HCT116 (cell line): ENCODE results near the gene NXPE3. TPM values are rescaled to one million over a fixed set of nuclear protein-coding genes. Genes with fewer than 3 reads are reported as not detected.

Experiments used
- ATAC-seq: fragments of 200-7000 bp; cut with Tn5 transposase; 2 replicates; pipeline ENCODE4 v1.9.1; 2020; ENCODE audit warnings: mild to moderate bottlenecking, moderate library complexity
- BruUV-seq: library from RNA; stranded (reverse); fragments of 400-500 nt; replicated peaks from 2 replicates; lab custom pipeline; 2021; lab: Mats Ljungman, UMichigan
- CTCF ChIA-PET: fragments of 300-600 bp; sonication (Branson Sonifier 250); formaldehyde crosslinking; loops from one replicate; lab custom pipeline; 2021; ENCODE audit warnings: antibody characterized with exemption; lab: Charles Lee
- POLR2A ChIA-PET: fragments of 300-600, 350-600 bp; sonication (Branson Sonifier 250); formaldehyde crosslinking; loops from one replicate; lab custom pipeline; 2021; ENCODE audit warnings: antibody characterized with exemption; lab: Charles Lee
- RAD21 ChIA-PET, 2 experiments: fragments of 300-600 bp; sonication (Branson Sonifier 250); formaldehyde crosslinking; loops; one replicate each; lab custom pipeline; 2023; ENCODE audit warnings: low total read pairs in 2 of 2; ENCODE audit not compliant: uncharacterized antibody in 2 of 2, unreplicated experiment in 2 of 2, low non-redundant PET in 1 of 2; lab: Charles Lee
- DNase-seq: peaks from one replicate; pipeline ENCODE4 v3.0.0-alpha.2; 2010; ENCODE audit warnings: low read depth, low spot score
- H2AFZ ChIP-seq: fragments of 200-600 bp; shearing (Covaris generic), sonication (generic); 2 replicates; pipeline ENCODE4 v1.6.1; 2017; ENCODE audit warnings: low read depth, mixed run types, mixed read lengths, antibody characterized with exemption, low read length; ENCODE audit not compliant: poor library complexity, severe bottlenecking
- H3K27ac ChIP-seq: 2 replicates; pipeline ENCODE4 v1.5.1; 2012; ENCODE audit warnings: low read depth, low read length
- H3K27me3 ChIP-seq: fragments of 200-600 bp; sonication (generic); 2 replicates; pipeline ENCODE4 v1.6.1; 2016; ENCODE audit warnings: mixed run types, low read length, mixed read lengths; ENCODE audit not compliant: insufficient read depth
- H3K36me3 ChIP-seq, 2 experiments: fragments of 200-500 bp in 1 of 2; fragments of 200-600 bp in 1 of 2; sonication (Bioruptor generic) in 1 of 2; sonication (generic) in 1 of 2; 2 replicates each; pipeline versions ENCODE4 v1.5.1 to v1.6.1; 2014 to 2016; ENCODE audit warnings: low read length in 2 of 2, inconsistent platforms in 1 of 2, mixed read lengths in 1 of 2, mixed run types in 1 of 2; ENCODE audit not compliant: insufficient read depth in 2 of 2, control insufficient read depth in 1 of 2
- H3K4me1 ChIP-seq, 2 experiments: fragments of 200-600 bp in 1 of 2; sonication (generic) in 1 of 2; 2 replicates each; pipeline versions ENCODE4 v1.5.1 to v1.6.1; 2012 to 2017; ENCODE audit warnings: low read length in 2 of 2, inconsistent platforms in 1 of 2, mild to moderate bottlenecking in 1 of 2, mixed read lengths in 1 of 2, mixed run types in 1 of 2, moderate library complexity in 1 of 2; ENCODE audit not compliant: insufficient read depth in 2 of 2, control insufficient read depth in 1 of 2
- H3K4me2 ChIP-seq: fragments of 200-600 bp; sonication (generic); 2 replicates; pipeline ENCODE4 v1.6.1; 2017; ENCODE audit warnings: mixed run types, low read length, mixed read lengths
- H3K4me3 ChIP-seq, 2 experiments: fragments of 200-600 bp in 1 of 2; sonication (generic) in 1 of 2; replicated peaks in 1 of 2; 2 replicates each; pipeline ENCODE4 v1.5.1; 2011 to 2016; ENCODE audit warnings: low read length in 2 of 2, control low read depth in 1 of 2, low read depth in 1 of 2, mild to moderate bottlenecking in 1 of 2, mixed read lengths in 1 of 2, mixed run types in 1 of 2
- H3K79me2 ChIP-seq: fragments of 200-600 bp; sonication (generic); 2 replicates; pipeline ENCODE4 v1.6.1; 2017; ENCODE audit warnings: mild to moderate bottlenecking, mixed run types, low read length, moderate library complexity, mixed read lengths; ENCODE audit not compliant: insufficient read depth
- H3K9ac ChIP-seq: fragments of 200-600 bp; sonication (generic); 2 replicates; pipeline ENCODE4 v1.6.1; 2016; ENCODE audit warnings: low read length, mixed read lengths
- H3K9me2 ChIP-seq: fragments of 200-600 bp; sonication (generic), shearing (Covaris generic); 2 replicates; pipeline ENCODE4 v1.6.1; 2017; ENCODE audit warnings: mixed run types, mild to moderate bottlenecking, moderate library complexity; ENCODE audit not compliant: insufficient read depth
- H3K9me3 ChIP-seq, 2 experiments: fragments of 200-500 bp in 1 of 2; fragments of 200-600 bp in 1 of 2; sonication (Bioruptor generic) in 1 of 2; sonication (generic) in 1 of 2; 2 replicates each; pipeline ENCODE4 v1.6.1; 2014 to 2017; ENCODE audit warnings: low read length in 2 of 2, mixed read lengths in 2 of 2, inconsistent platforms in 1 of 2, low read depth in 1 of 2, mild to moderate bottlenecking in 1 of 2, mixed run types in 1 of 2, moderate library complexity in 1 of 2; ENCODE audit not compliant: control insufficient read depth in 1 of 2, insufficient read depth in 1 of 2
- H4K20me1 ChIP-seq: fragments of 200-600 bp; sonication (generic), shearing (Covaris generic); 2 replicates; pipeline ENCODE4 v1.6.1; 2017; ENCODE audit warnings: mixed run types, mild to moderate bottlenecking, moderate library complexity; ENCODE audit not compliant: insufficient read depth
- EGR1 ChIP-seq: IDR thresholded peaks from 2 replicates; pipeline ENCODE4 v1.6.1; 2012; ENCODE audit warnings: low read depth
- EZH2phosphoT487 ChIP-seq: fragments of 200-600 bp; IDR thresholded peaks from 2 replicates; pipeline ENCODE4 v1.6.1; 2018; ENCODE audit warnings: antibody characterized with exemption, borderline replicate concordance
- RAD21 ChIP-seq: IDR thresholded peaks from 2 replicates; pipeline ENCODE4 v1.6.1; 2012; ENCODE audit warnings: low read depth, mild to moderate bottlenecking
- SIN3A ChIP-seq: IDR thresholded peaks from 2 replicates; pipeline ENCODE4 v1.6.1; 2012; ENCODE audit warnings: low read depth
- SP1 ChIP-seq: IDR thresholded peaks from 2 replicates; pipeline ENCODE4 v1.6.1; 2012; ENCODE audit warnings: low read depth
- SRF ChIP-seq: IDR thresholded peaks from 2 replicates; pipeline ENCODE4 v1.6.1; 2012; ENCODE audit warnings: low read depth
- TCF7L2 ChIP-seq: IDR thresholded peaks from 2 replicates; pipeline ENCODE4 v1.7.0; 2011; ENCODE audit warnings: borderline replicate concordance, inconsistent platforms; ENCODE audit not compliant: insufficient read depth, insufficient read length; ENCODE audit errors: extremely low read depth
- ZFX ChIP-seq: fragments of 450-650 bp; IDR thresholded peaks from 2 replicates; pipeline ENCODE4 v1.6.1; 2017
- intact Hi-C: fragments of 100-400 bp; cut with micrococcal nuclease; formaldehyde crosslinking; loops from 2 replicates; pipeline ENCODE4 v1.10.0; 2022
- total RNA-seq: library from RNA; stranded (reverse); gene quantifications from one replicate; pipeline ENCODE4 v1.2.1, GENCODE V29; 2021; ENCODE audit not compliant: unreplicated experiment
- TF ChIP-seq, protein P1 (sequence below): IDR thresholded peaks from 2 replicates; pipeline ENCODE4 v1.6.1; 2012
- TF ChIP-seq, protein P2 (sequence below), 3 experiments: fragments of 200-600 bp in 1 of 3; sonication (generic) in 1 of 3; IDR thresholded peaks in 2 of 3; conservative IDR thresholded peaks in 1 of 3; 2 replicates each; pipeline ENCODE4 v1.5.1; 2012 to 2017; ENCODE audit warnings: low read depth in 2 of 3, low read length in 2 of 3, antibody characterized with exemption in 1 of 3, borderline replicate concordance in 1 of 3, control low read depth in 1 of 3, mild to moderate bottlenecking in 1 of 3, mixed read lengths in 1 of 3, mixed run types in 1 of 3, moderate library complexity in 1 of 3; ENCODE audit not compliant: insufficient read depth in 1 of 3
- TF ChIP-seq, protein P3 (sequence below): IDR thresholded peaks from 2 replicates; pipeline ENCODE4 v1.6.1; 2012
- TF ChIP-seq, protein P4 (sequence below): IDR thresholded peaks from 2 replicates; pipeline ENCODE4 v1.6.1; 2011; ENCODE audit warnings: mild to moderate bottlenecking, low read length, moderate library complexity; ENCODE audit not compliant: insufficient replicate concordance; ENCODE audit errors: extremely low read depth
- TF ChIP-seq, protein P5 (sequence below): IDR thresholded peaks from 2 replicates; pipeline ENCODE4 v1.6.1; 2012; ENCODE audit warnings: low read depth

NXPE3 gene
- total RNA-seq, 1 experiment from 2014 or later, result 4.3 TPM

DNA sequence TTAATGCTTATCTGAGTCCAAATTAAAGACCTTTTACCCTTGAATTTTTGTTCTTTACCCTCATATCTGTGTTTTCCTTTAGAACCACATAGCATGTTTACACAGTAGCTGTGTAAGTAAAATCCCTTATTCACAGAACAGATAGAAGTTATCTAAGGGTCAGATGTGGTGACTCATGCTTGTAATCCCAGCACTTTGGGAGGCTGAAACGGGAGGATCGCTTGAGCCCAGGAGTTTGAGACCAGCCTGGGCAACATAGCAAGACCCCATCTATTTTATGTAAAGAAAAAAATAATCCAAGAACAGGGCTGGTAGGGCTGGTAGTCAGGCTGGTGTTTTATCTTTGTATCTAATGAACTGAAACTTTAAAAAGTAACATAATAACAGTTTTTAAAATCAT is 23.2 kb downstream of the NXPE3 start:
- Histone ChIP-seq H3K4me3 (no peak overlapping the region), H3K9me2 (no peaks in the 10 kb centered on the region), H3K27me3 (no peaks in the 10 kb centered on the region), H3K27ac (no peak overlapping the region), H3K36me3 (no peaks in the 10 kb centered on the region), H3K9ac (no peak overlapping the region), H2AFZ (no peak overlapping the region), H3K4me2 (no peak overlapping the region), H3K9me3 (no peaks in the 10 kb centered on the region), H3K4me1 (no peaks in the 10 kb centered on the region), H4K20me1 (no peaks in the 10 kb centered on the region), H3K79me2 (no peaks in the 10 kb centered on the region)
- POLR2A ChIA-PET, result no interaction called here
- TF ChIP-seq, protein P1, sequence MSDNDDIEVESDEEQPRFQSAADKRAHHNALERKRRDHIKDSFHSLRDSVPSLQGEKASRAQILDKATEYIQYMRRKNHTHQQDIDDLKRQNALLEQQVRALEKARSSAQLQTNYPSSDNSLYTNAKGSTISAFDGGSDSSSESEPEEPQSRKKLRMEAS, result no peak
- no peak for TF ChIP-seq TCF7L2
- no peak for TF ChIP-seq EGR1
- TF ChIP-seq ZFX, result no peak
- no peak for TF ChIP-seq SRF
- TF ChIP-seq RAD21, result no peak
- TF ChIP-seq, protein P2, sequence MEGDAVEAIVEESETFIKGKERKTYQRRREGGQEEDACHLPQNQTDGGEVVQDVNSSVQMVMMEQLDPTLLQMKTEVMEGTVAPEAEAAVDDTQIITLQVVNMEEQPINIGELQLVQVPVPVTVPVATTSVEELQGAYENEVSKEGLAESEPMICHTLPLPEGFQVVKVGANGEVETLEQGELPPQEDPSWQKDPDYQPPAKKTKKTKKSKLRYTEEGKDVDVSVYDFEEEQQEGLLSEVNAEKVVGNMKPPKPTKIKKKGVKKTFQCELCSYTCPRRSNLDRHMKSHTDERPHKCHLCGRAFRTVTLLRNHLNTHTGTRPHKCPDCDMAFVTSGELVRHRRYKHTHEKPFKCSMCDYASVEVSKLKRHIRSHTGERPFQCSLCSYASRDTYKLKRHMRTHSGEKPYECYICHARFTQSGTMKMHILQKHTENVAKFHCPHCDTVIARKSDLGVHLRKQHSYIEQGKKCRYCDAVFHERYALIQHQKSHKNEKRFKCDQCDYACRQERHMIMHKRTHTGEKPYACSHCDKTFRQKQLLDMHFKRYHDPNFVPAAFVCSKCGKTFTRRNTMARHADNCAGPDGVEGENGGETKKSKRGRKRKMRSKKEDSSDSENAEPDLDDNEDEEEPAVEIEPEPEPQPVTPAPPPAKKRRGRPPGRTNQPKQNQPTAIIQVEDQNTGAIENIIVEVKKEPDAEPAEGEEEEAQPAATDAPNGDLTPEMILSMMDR (IDR thresholded peaks at IDR 0.05 in 2 of 3, conservative IDR thresholded peaks at IDR 0.05 in 1 of 3; ENCODE audit: borderline replicate concordance in 1 of 3, insufficient read depth in 1 of 3, low read depth in 2 of 3, low read length in 2 of 3), result no peak
- TF ChIP-seq EZH2phosphoT487, result no peak
- TF ChIP-seq SP1, result no peak
- TF ChIP-seq, protein P3, sequence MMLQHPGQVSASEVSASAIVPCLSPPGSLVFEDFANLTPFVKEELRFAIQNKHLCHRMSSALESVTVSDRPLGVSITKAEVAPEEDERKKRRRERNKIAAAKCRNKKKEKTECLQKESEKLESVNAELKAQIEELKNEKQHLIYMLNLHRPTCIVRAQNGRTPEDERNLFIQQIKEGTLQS, result no peak
- TF ChIP-seq, protein P4, sequence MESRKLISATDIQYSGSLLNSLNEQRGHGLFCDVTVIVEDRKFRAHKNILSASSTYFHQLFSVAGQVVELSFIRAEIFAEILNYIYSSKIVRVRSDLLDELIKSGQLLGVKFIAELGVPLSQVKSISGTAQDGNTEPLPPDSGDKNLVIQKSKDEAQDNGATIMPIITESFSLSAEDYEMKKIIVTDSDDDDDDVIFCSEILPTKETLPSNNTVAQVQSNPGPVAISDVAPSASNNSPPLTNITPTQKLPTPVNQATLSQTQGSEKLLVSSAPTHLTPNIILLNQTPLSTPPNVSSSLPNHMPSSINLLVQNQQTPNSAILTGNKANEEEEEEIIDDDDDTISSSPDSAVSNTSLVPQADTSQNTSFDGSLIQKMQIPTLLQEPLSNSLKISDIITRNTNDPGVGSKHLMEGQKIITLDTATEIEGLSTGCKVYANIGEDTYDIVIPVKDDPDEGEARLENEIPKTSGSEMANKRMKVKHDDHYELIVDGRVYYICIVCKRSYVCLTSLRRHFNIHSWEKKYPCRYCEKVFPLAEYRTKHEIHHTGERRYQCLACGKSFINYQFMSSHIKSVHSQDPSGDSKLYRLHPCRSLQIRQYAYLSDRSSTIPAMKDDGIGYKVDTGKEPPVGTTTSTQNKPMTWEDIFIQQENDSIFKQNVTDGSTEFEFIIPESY, result no peak
- TF ChIP-seq SIN3A, result no peak
- TF ChIP-seq, protein P5, sequence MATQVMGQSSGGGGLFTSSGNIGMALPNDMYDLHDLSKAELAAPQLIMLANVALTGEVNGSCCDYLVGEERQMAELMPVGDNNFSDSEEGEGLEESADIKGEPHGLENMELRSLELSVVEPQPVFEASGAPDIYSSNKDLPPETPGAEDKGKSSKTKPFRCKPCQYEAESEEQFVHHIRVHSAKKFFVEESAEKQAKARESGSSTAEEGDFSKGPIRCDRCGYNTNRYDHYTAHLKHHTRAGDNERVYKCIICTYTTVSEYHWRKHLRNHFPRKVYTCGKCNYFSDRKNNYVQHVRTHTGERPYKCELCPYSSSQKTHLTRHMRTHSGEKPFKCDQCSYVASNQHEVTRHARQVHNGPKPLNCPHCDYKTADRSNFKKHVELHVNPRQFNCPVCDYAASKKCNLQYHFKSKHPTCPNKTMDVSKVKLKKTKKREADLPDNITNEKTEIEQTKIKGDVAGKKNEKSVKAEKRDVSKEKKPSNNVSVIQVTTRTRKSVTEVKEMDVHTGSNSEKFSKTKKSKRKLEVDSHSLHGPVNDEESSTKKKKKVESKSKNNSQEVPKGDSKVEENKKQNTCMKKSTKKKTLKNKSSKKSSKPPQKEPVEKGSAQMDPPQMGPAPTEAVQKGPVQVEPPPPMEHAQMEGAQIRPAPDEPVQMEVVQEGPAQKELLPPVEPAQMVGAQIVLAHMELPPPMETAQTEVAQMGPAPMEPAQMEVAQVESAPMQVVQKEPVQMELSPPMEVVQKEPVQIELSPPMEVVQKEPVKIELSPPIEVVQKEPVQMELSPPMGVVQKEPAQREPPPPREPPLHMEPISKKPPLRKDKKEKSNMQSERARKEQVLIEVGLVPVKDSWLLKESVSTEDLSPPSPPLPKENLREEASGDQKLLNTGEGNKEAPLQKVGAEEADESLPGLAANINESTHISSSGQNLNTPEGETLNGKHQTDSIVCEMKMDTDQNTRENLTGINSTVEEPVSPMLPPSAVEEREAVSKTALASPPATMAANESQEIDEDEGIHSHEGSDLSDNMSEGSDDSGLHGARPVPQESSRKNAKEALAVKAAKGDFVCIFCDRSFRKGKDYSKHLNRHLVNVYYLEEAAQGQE, result no peak
- intact Hi-C loops, result loop anchor here (5.0 kb wide), 1 partner anchor 105 kb away; no protein-coding TSS in a partner anchor
- CTCF ChIA-PET, result interaction anchor here (0.8 to 3.6 kb wide), 7 partner anchors 12 to 475 kb away, joined by 3 to 33 read pairs (median 4); partner anchors contain the start of gene NXPE3
- DNase-seq (no peak), ATAC-seq (no peak)
- no TSS peak for BruUV-seq
- RAD21 ChIA-PET, result interaction anchor here in 1 of 2 experiments (1.6 kb wide), 1 partner anchor 424 kb away, joined by 10 read pairs; no protein-coding TSS in a partner anchor
